Activated naive CD8-positive, alpha-beta T cell (primary cell): ENCODE measurements around the gene SHISA8.
"Not testable (repeated sequence)": the region's sequence is repeated elsewhere in the genome, so short reads cannot be mapped to it uniquely, and the experiment has no call there.

Experiments
- H3K27ac Mint-ChIP-seq: one replicate; pipeline ENCODE4 v1.8.0; 2021; ENCODE audit warnings: mixed read lengths
- H3K27me3 Mint-ChIP-seq: one replicate; pipeline ENCODE4 v1.8.0; 2021; ENCODE audit warnings: mixed read lengths
- H3K36me3 Mint-ChIP-seq: one replicate; pipeline ENCODE4 v1.8.0; 2021; ENCODE audit warnings: mixed read lengths
- H3K4me1 Mint-ChIP-seq: one replicate; pipeline ENCODE4 v1.8.0; 2021; ENCODE audit warnings: low read depth, mixed read lengths
- H3K4me3 Mint-ChIP-seq: one replicate; pipeline ENCODE4 v1.8.0; 2021; ENCODE audit warnings: mild to moderate bottlenecking, mixed read lengths
- H3K9me3 Mint-ChIP-seq: one replicate; pipeline ENCODE4 v1.8.0; 2021; ENCODE audit warnings: low read depth, mixed read lengths

SHISA8 gene

GRCh38 chr22:41875531-41876270 is 39.2 kb downstream of the SHISA8 start:
- H3K4me3 Mint-ChIP-seq, result peak overlapping the region; percentile 52
- no peaks in the 10 kb centered on the region for H3K27me3 Mint-ChIP-seq
- H3K27ac Mint-ChIP-seq, result peak overlapping the region; percentile 86
- H3K4me1 Mint-ChIP-seq, result peaks cover 50% of the 10 kb centered on the region
- peaks cover 17% of the 10 kb centered on the region for H3K36me3 Mint-ChIP-seq
- no peaks in the 10 kb centered on the region for H3K9me3 Mint-ChIP-seq

GRCh38 chr22:41874090-41874489 is 40.8 kb downstream of the SHISA8 start:
- Mint-ChIP-seq H3K36me3 (peaks cover 16% of the 10 kb centered on the region), H3K9me3 (no peaks in the 10 kb centered on the region), H3K4me1 (peaks cover 50% of the 10 kb centered on the region), H3K27ac (peak overlapping the region; percentile 95), H3K4me3 (peak overlapping the region; percentile 35), H3K27me3 (no peaks in the 10 kb centered on the region)

DNA sequence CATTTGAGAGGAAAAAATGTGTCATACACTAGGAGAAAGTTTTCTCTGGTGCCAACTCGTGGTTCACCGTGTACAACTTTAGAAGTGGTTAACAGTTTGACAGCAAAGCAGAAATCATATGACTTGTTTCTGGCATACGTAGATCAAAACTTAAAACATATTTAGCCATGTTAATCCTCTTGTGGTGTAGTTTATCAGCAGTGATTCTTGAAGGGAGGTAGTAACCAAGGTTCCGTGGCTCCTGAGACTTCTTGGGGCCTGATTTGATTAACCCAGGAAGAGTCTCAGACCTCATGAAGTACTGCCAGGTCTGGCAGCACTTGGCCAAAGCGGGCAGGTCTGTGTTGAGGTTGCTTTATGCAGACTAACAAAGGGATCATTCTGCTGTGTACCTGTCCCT is 41.5 kb downstream of the SHISA8 start:
- peaks cover 12% of the 10 kb centered on the region for H3K36me3 Mint-ChIP-seq
- peaks cover 50% of the 10 kb centered on the region for H3K4me1 Mint-ChIP-seq
- H3K4me3 Mint-ChIP-seq, result peak overlapping the region; percentile 64
- no peaks in the 10 kb centered on the region for H3K9me3 Mint-ChIP-seq
- peak overlapping the region; percentile 95 for H3K27ac Mint-ChIP-seq
- no peaks in the 10 kb centered on the region for H3K27me3 Mint-ChIP-seq

DNA sequence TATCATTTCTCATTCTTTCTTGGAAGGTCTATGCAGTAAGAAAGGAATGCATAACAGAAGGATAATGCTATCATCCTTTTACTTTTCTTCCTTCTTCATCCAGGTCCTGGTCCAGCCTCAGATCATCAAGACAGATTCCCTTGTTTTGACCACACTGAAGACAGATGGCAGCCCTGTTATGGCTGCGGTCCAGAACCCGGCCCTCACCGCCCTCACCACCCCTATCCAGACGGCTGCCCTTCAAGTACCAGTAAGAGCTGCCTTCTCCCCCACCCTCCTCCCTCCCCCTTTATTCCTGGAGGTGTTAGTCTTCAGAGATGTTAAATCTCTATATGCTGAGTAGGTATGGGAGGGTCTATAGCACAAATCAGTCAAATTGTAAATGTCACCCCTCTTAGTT is 44.1 kb downstream of the SHISA8 start:
- H3K4me3 Mint-ChIP-seq, result no peak overlapping the region
- no peaks in the 10 kb centered on the region for H3K27me3 Mint-ChIP-seq

GRCh38 chr22:41870081-41870480 is 44.8 kb downstream of the SHISA8 start:
- H3K9me3 Mint-ChIP-seq, H3K4me3 Mint-ChIP-seq, H3K27ac Mint-ChIP-seq, H3K27me3 Mint-ChIP-seq: not testable (repeated sequence)
- peaks cover 15% of the 10 kb centered on the region for H3K36me3 Mint-ChIP-seq
- H3K4me1 Mint-ChIP-seq, result peaks cover 38% of the 10 kb centered on the region

More for the DNA sequence above, 44.1 kb downstream of the SHISA8 start:
- Mint-ChIP-seq H3K4me1 (peaks cover 34% of the 10 kb centered on the region), H3K36me3 (peaks cover 15% of the 10 kb centered on the region), H3K9me3 (no peaks in the 10 kb centered on the region), H3K27ac (no peak overlapping the region)

- Mint-ChIP-seq H3K27me3 (no peaks in the 10 kb centered on the region), H3K36me3 (peaks cover 12% of the 10 kb centered on the region), H3K9me3 (no peaks in the 10 kb centered on the region), H3K4me1 (peaks cover 29% of the 10 kb centered on the region), H3K4me3 (no peak overlapping the region), H3K27ac (no peak overlapping the region)
Observed at GRCh38 chr22:41868556-41868955, 46.3 kb downstream of the SHISA8 start.

DNA sequence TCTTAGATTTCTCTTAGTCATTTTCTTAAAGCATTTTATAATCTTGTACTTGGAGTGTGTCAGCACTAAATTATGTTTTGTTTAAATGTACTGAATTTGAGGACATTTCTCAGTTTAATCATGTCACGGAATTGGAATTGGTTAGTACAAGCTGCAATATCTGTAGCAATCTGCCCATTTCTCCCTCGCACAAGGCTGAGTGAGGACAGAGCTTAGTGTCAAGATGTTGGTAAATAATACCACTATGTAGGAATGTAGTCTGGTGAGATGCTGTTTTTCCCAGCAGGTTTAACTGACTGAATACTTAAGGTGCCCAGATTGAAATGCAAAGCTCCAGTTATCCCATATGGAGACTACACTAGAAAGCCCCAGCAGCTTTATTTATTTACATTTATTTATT is 51.4 kb downstream of the SHISA8 start:
- Mint-ChIP-seq H3K36me3 (peaks cover 11% of the 10 kb centered on the region), H3K27ac (peak overlapping the region; percentile 98), H3K4me3 (peak overlapping the region; percentile 78), H3K4me1 (peaks cover 55% of the 10 kb centered on the region), H3K27me3 (no peaks in the 10 kb centered on the region), H3K9me3 (no peaks in the 10 kb centered on the region)

- H3K36me3 Mint-ChIP-seq, result peaks cover 11% of the 10 kb centered on the region
- no peaks in the 10 kb centered on the region for H3K9me3 Mint-ChIP-seq
- H3K27ac Mint-ChIP-seq, result peak overlapping the region; percentile 98
- peaks cover 62% of the 10 kb centered on the region for H3K4me1 Mint-ChIP-seq
- H3K27me3 Mint-ChIP-seq, result no peaks in the 10 kb centered on the region
- peak overlapping the region; percentile 78 for H3K4me3 Mint-ChIP-seq
Observed at GRCh38 chr22:41862530-41863266, 52.2 kb downstream of the SHISA8 start.

DNA sequence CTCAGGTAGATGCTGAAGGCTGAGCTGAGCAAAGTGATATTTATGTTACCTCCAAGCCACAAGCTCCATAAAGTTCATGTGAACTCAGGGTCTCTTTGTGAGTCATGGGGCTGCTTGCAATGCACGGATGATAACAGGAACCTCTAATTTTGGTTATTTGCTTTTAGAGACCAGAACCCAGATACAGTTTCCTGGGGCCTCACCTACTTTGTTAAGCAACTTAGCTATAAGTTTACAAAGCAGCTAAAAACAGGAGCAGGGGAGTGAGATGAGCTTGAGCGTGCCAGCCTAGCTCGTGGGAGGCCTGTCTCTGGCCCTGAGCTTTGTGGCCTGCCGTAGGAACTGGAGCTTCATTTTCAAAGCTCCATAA is 52.7 kb downstream of the SHISA8 start:
- Mint-ChIP-seq H3K9me3 (no peaks in the 10 kb centered on the region), H3K27ac (peak overlapping the region; percentile 98), H3K36me3 (peaks cover 11% of the 10 kb centered on the region), H3K4me1 (peaks cover 68% of the 10 kb centered on the region), H3K4me3 (peak overlapping the region; percentile 78), H3K27me3 (no peaks in the 10 kb centered on the region)
